ENCODE data around the gene MPLKIP.
"Not testable (repeated sequence)": the region's sequence is repeated elsewhere in the genome, so short reads cannot be mapped to it uniquely, and the experiment has no call there.

The MPLKIP gene

GRCh38 chr7:40134428-40135316 is at the start of gene MPLKIP, which contains the start of gene SUGCT:
Gene MPLKIP (minus strand): TSS chr7:40134622. CDS start chr7:40134567, 55 bp downstream.
Gene SUGCT (plus strand): TSS chr7:40135005.
- DNase-seq = peak; percentile 85

GRCh38 chr7:40182452-40182851 is 48.0 kb upstream of the MPLKIP start:
- no peak for DNase-seq

- DNase-seq = no peak
Observed at GRCh38 chr7:40177071-40177470, 42.6 kb upstream of the MPLKIP start.

GRCh38 chr7:40175725-40176510 is 41.5 kb upstream of the MPLKIP start:
- peak; percentile 2 for DNase-seq

- DNase-seq = not testable (repeated sequence)
Observed at GRCh38 chr7:40175256-40175655, 40.8 kb upstream of the MPLKIP start.

- not testable (repeated sequence) for DNase-seq
Observed at GRCh38 chr7:40173121-40173520, 38.7 kb upstream of the MPLKIP start.

- not testable (repeated sequence) for DNase-seq
Observed at GRCh38 chr7:40168266-40168665, 33.8 kb upstream of the MPLKIP start.

- DNase-seq = no peak
Observed at GRCh38 chr7:40167291-40167690, 32.9 kb upstream of the MPLKIP start.

GRCh38 chr7:40165216-40165615 is 30.8 kb upstream of the MPLKIP start:
- no peak for DNase-seq

GRCh38 chr7:40162516-40162915 is 28.1 kb upstream of the MPLKIP start:
- no peak for DNase-seq

- DNase-seq = no peak
Observed at GRCh38 chr7:40156988-40157387, 22.6 kb upstream of the MPLKIP start.

- no peak for DNase-seq
Observed at GRCh38 chr7:40151504-40151903, 17.1 kb upstream of the MPLKIP start.

- no peak for DNase-seq
Observed at GRCh38 chr7:40148671-40149070, 14.2 kb upstream of the MPLKIP start.

GRCh38 chr7:40148247-40148580 is 13.8 kb upstream of the MPLKIP start:
- DNase-seq = not testable (repeated sequence)

GRCh38 chr7:40147371-40148246 is 13.2 kb upstream of the MPLKIP start:
- DNase-seq = no peak

GRCh38 chr7:40145596-40146130 is 11.2 kb upstream of the MPLKIP start:
- DNase-seq = not testable (repeated sequence)

GRCh38 chr7:40141916-40142315 is 7.5 kb upstream of the MPLKIP start:
- not testable (repeated sequence) for DNase-seq

GRCh38 chr7:40139891-40140290 is 5.5 kb upstream of the MPLKIP start:
- not testable (repeated sequence) for DNase-seq

GRCh38 chr7:40138973-40139372 is 4.6 kb upstream of the MPLKIP start:
- no peak for DNase-seq

- DNase-seq = no peak
Observed at GRCh38 chr7:40137563-40137962, 3.1 kb upstream of the MPLKIP start.

- DNase-seq = no peak
Observed at GRCh38 chr7:40135317-40135610, 842 bp upstream of the MPLKIP start.

- no peak for DNase-seq
Observed at GRCh38 chr7:40133561-40134427, 628 bp downstream of the MPLKIP start.

Measured in kidney glomerular epithelial cell (primary cell).